RWPE2 (cell line): ENCODE data around the gene CTNND2.

ENCODE experiments used
- ATAC-seq: fragments of 200-7000 bp; cut with Tn5 transposase; 3 replicates; pipeline ENCODE4 v1.9.1; 2021; ENCODE audit warnings: low read depth
- DNase-seq: peaks from one replicate; pipeline ENCODE4 v3.0.0-alpha.2; 2020; ENCODE audit warnings: low spot score
- H3K27ac ChIP-seq: fragments of 450-650 bp; 2 replicates; pipeline ENCODE4 v1.5.1; 2017; ENCODE audit warnings: mild to moderate bottlenecking; ENCODE audit not compliant: poor library complexity, severe bottlenecking
- H3K27me3 ChIP-seq: fragments of 250-450 bp; sonication (Bioruptor Pico); 2 replicates; pipeline ENCODE4 v1.5.1; 2021; ENCODE audit warnings: mild to moderate bottlenecking, moderate library complexity; ENCODE audit not compliant: insufficient read depth, poor library complexity, severe bottlenecking
- H3K36me3 ChIP-seq: fragments of 250-450 bp; sonication (Bioruptor Pico); 2 replicates; pipeline ENCODE4 v1.5.1; 2020; ENCODE audit warnings: low read depth, mild to moderate bottlenecking, moderate library complexity
- H3K4me1 ChIP-seq: fragments of 250-450 bp; sonication (Bioruptor Pico); 2 replicates; pipeline ENCODE4 v1.5.1; 2021; ENCODE audit warnings: mild to moderate bottlenecking, moderate library complexity; ENCODE audit not compliant: insufficient read depth, poor library complexity, severe bottlenecking
- H3K4me3 ChIP-seq: fragments of 250-450 bp; sonication (Bioruptor Pico); 2 replicates; pipeline ENCODE4 v1.5.1; 2021; ENCODE audit warnings: mild to moderate bottlenecking, moderate library complexity; ENCODE audit not compliant: severe bottlenecking
- H3K9me3 ChIP-seq: fragments of 250-450 bp; sonication (Bioruptor Pico); 2 replicates; pipeline ENCODE4 v1.5.1; 2021; ENCODE audit warnings: mild to moderate bottlenecking, moderate library complexity; ENCODE audit not compliant: severe bottlenecking
- CTCF ChIP-seq: fragments of 450-650 bp; IDR thresholded peaks from one replicate; pipeline ENCODE4 v1.5.1; 2017; ENCODE audit warnings: mild to moderate bottlenecking, moderate library complexity; ENCODE audit not compliant: poor library complexity, severe bottlenecking

The CTNND2 gene

DNA sequence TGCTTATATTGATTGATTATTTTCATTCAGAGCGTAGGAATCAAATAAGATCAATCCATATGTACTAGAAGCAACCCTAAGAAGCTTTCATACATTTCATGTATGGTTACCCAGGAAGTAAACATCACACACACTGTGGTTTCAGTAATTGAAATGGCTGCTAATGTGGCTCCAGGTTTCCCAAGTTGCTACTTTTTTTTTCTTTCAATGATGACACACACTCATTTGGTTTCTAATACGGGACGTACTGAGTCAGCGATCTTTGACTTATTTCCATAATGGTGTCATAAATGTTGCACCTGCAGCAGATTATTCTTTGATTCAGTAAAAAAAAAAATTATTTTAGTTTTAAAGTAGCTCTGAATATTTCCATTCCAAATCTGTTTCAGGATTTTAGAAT lies 248.6 kb downstream of the CTNND2 start:
- Histone ChIP-seq H3K9me3 (peaks cover under 1% of the 10 kb centered on the region), H3K4me3 (no peak overlapping the region), H3K36me3 (no peaks in the 10 kb centered on the region), H3K27me3 (peaks cover 25% of the 10 kb centered on the region), H3K27ac (no peak overlapping the region), H3K4me1 (no peaks in the 10 kb centered on the region)
- ATAC-seq, result no peak
- no peak for DNase-seq
- no peak for TF ChIP-seq CTCF

DNA sequence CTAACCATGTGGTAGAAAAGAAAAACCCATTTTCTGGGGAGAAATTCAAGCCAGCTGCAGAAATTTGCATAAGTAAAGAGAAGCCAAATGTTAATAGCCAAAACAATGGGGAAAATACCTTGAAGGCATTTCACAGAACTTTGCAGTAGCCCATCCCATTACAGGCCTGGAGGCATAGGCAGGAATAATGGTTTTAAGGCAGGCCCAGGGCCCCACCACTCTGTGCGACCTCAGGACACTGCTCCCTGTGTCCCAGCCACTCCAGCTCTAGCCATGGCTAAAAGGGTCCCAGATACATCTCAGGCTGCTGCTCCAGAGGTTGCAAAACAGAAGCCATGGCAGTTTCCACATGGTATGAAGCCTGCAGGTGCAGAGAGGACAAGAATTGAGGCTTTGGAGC lies 253.3 kb downstream of the CTNND2 start:
- DNase-seq, result no peak
- TF ChIP-seq CTCF, result no peak

GRCh38 chr5:11646141-11646540 lies 258.1 kb downstream of the CTNND2 start:
- H3K27ac ChIP-seq, result no peak overlapping the region
- no peak for TF ChIP-seq CTCF
- peaks cover 3% of the 10 kb centered on the region for H3K9me3 ChIP-seq
- no peak for ATAC-seq
- peaks cover 6% of the 10 kb centered on the region for H3K27me3 ChIP-seq
- no peaks in the 10 kb centered on the region for H3K4me1 ChIP-seq
- H3K4me3 ChIP-seq, result no peak overlapping the region
- DNase-seq, result no peak
- H3K36me3 ChIP-seq, result no peaks in the 10 kb centered on the region

More for the DNA sequence above, 253.3 kb downstream of the CTNND2 start:
- no peaks in the 10 kb centered on the region for H3K4me1 ChIP-seq
- no peak overlapping the region for H3K27ac ChIP-seq
- no peaks in the 10 kb centered on the region for H3K36me3 ChIP-seq
- peaks cover 3% of the 10 kb centered on the region for H3K9me3 ChIP-seq
- no peak for ATAC-seq
- peaks cover 8% of the 10 kb centered on the region for H3K27me3 ChIP-seq
- no peak overlapping the region for H3K4me3 ChIP-seq

GRCh38 chr5:11642438-11642837 lies 261.8 kb downstream of the CTNND2 start:
- Histone ChIP-seq H3K27ac (no peak overlapping the region), H3K36me3 (no peaks in the 10 kb centered on the region), H3K9me3 (no peaks in the 10 kb centered on the region), H3K27me3 (peaks cover 10% of the 10 kb centered on the region), H3K4me3 (no peak overlapping the region), H3K4me1 (no peaks in the 10 kb centered on the region)
- no peak for TF ChIP-seq CTCF
- DNase-seq, result no peak
- no peak for ATAC-seq

DNA sequence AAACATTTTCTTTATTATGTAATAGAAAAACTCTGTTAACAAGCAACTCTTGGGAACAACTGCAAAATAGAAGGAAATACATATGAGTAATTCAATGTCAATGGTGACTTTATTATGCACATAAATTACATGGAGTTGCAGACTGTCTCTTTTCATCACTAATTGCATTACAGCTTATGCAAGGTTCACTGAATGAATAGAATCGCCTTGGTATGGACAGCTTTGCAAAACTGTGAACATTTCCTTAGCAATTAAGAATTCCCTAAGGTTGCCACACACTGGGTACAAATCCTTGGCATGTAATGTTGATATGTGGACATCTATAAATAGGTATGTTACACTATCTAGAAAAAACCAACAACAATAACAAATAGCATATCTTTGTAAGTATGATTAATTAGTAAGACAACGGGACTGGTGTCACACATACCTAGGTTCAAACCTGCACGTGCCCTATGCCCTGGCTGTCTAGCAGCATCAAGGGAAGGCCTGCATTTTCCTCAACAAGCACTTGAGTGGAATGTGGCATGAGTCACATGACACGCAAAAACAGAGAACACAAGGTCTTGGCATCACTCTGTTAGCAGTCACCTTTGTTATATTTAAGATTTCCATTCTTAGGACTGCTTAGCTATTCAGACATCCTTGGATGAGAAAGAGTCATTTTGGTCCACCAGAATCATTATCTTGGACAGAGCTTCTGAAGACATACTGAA lies 263.9 kb downstream of the CTNND2 start:
- DNase-seq (no peak), ATAC-seq (no peak)
- no peaks in the 10 kb centered on the region for H3K9me3 ChIP-seq
- peaks cover 14% of the 10 kb centered on the region for H3K27me3 ChIP-seq
- H3K27ac ChIP-seq, result no peak overlapping the region
- H3K4me3 ChIP-seq, result no peak overlapping the region
- no peaks in the 10 kb centered on the region for H3K36me3 ChIP-seq
- TF ChIP-seq CTCF, result no peak
- no peaks in the 10 kb centered on the region for H3K4me1 ChIP-seq
